Progenitor cell of endocrine pancreas (in vitro differentiated cells): ENCODE results near the gene MARCHF3. TPM values are rescaled to one million over a fixed set of nuclear protein-coding genes. Genes with fewer than 3 reads are reported as not detected.

Experiments
- DNase-seq: peaks from one replicate; pipeline ENCODE4 v3.0.0; 2021; ENCODE audit warnings: low spot score; ENCODE audit not compliant: unreplicated experiment
- H3K27ac Mint-ChIP-seq: 2 replicates; pipeline ENCODE4 v1.8.0; 2021; ENCODE audit warnings: mild to moderate bottlenecking, moderate library complexity, mixed read lengths
- H3K27me3 Mint-ChIP-seq: 2 replicates; pipeline ENCODE4 v1.8.0; 2021; ENCODE audit warnings: mixed read lengths
- H3K36me3 Mint-ChIP-seq: 2 replicates; pipeline ENCODE4 v1.8.0; 2022; ENCODE audit warnings: mixed read lengths; ENCODE audit not compliant: insufficient read depth
- H3K4me1 Mint-ChIP-seq: 2 replicates; pipeline ENCODE4 v1.8.0; 2021; ENCODE audit warnings: low read depth, mixed read lengths
- H3K4me3 Mint-ChIP-seq: 2 replicates; pipeline ENCODE4 v1.8.0; 2021; ENCODE audit warnings: low read depth, mild to moderate bottlenecking, moderate library complexity, mixed read lengths
- H3K9me3 Mint-ChIP-seq: 2 replicates; pipeline ENCODE4 v1.8.0; 2021; ENCODE audit warnings: low read depth, mixed read lengths
- CTCF ChIP-seq: fragments of 200-600 bp; sonication (generic); IDR thresholded peaks from one replicate; pipeline ENCODE4 v1.5.0; 2021; ENCODE audit warnings: antibody characterized with exemption, mild to moderate bottlenecking; ENCODE audit not compliant: unreplicated experiment
- total RNA-seq: library from RNA; stranded (reverse); gene quantifications from 2 replicates; pipeline ENCODE4 v1.2.1, GENCODE V29; 2021

The MARCHF3 gene
- total RNA-seq, 1 donor from 2014 or later: 11.6 TPM

GRCh38 chr5:126865299-126865698, 165.1 kb downstream of the MARCHF3 start:
- no peak overlapping the region for H3K27ac Mint-ChIP-seq
- DNase-seq: no peak
- H3K27me3 Mint-ChIP-seq: peaks cover 3% of the 10 kb centered on the region
- H3K4me3 Mint-ChIP-seq: no peak overlapping the region
- H3K36me3 Mint-ChIP-seq: peaks cover 1% of the 10 kb centered on the region
- TF ChIP-seq CTCF: no peak
- peaks cover 9% of the 10 kb centered on the region for H3K4me1 Mint-ChIP-seq
- H3K9me3 Mint-ChIP-seq: no peaks in the 10 kb centered on the region

- TF ChIP-seq CTCF: no peak
- Mint-ChIP-seq H3K9me3 (no peaks in the 10 kb centered on the region), H3K27ac (no peak overlapping the region), H3K4me3 (no peak overlapping the region), H3K4me1 (peaks cover 5% of the 10 kb centered on the region), H3K27me3 (peaks cover under 1% of the 10 kb centered on the region), H3K36me3 (peaks cover 3% of the 10 kb centered on the region)
- no peak for DNase-seq
These were observed 166.2 kb downstream of the MARCHF3 start for GRCh38 chr5:126864042-126864688.

- Mint-ChIP-seq H3K9me3 (no peaks in the 10 kb centered on the region), H3K27ac (no peak overlapping the region), H3K27me3 (no peaks in the 10 kb centered on the region), H3K4me3 (no peak overlapping the region), H3K4me1 (no peaks in the 10 kb centered on the region), H3K36me3 (peaks cover 3% of the 10 kb centered on the region)
- TF ChIP-seq CTCF: no peak
- DNase-seq: no peak
These were observed 167.0 kb downstream of the MARCHF3 start for GRCh38 chr5:126863402-126863801.

- no peak for TF ChIP-seq CTCF
- Mint-ChIP-seq H3K36me3 (peaks cover 17% of the 10 kb centered on the region), H3K9me3 (no peaks in the 10 kb centered on the region), H3K27ac (no peak overlapping the region), H3K27me3 (no peaks in the 10 kb centered on the region), H3K4me1 (no peaks in the 10 kb centered on the region), H3K4me3 (no peak overlapping the region)
- no peak for DNase-seq
These were observed 171.9 kb downstream of the MARCHF3 start for GRCh38 chr5:126858441-126858840.

GRCh38 chr5:126857472-126858410, 172.6 kb downstream of the MARCHF3 start:
- Mint-ChIP-seq H3K9me3 (no peaks in the 10 kb centered on the region), H3K27ac (no peak overlapping the region), H3K36me3 (peaks cover 21% of the 10 kb centered on the region), H3K4me1 (no peaks in the 10 kb centered on the region), H3K27me3 (no peaks in the 10 kb centered on the region), H3K4me3 (no peak overlapping the region)
- DNase-seq: no peak
- TF ChIP-seq CTCF: no peak
